Thoracic aorta (tissue), 2 donors: ENCODE data around the gene CDS2. TPM values are rescaled to one million over a fixed set of nuclear protein-coding genes. Genes with fewer than 3 reads are reported as not detected.

Experiments used
- ATAC-seq: fragments of 150-250 bp; one replicate; pipeline ENCODE4 v1.8.0; 2017; ENCODE audit warnings: low read depth; ENCODE audit not compliant: insufficient number of reproducible peaks, low FRiP score
- DNase-seq: peaks from one replicate; pipeline ENCODE4 v3.0.0-alpha.2; 2020; ENCODE audit warnings: low spot score
- H3K27ac ChIP-seq, 2 donors: fragments of 200-600 bp; sonication (generic); 1 replicate in 1 of 2; 2 replicates in 1 of 2; pipeline ENCODE4 v1.5.1; 2016; ENCODE audit warnings: mild to moderate bottlenecking in 2 of 2, moderate library complexity in 2 of 2
- H3K27me3 ChIP-seq: fragments of 200-600 bp; sonication (generic); replicated peaks from 2 replicates; pipeline ENCODE4 v1.6.0; 2016; ENCODE audit warnings: mild to moderate bottlenecking; ENCODE audit not compliant: insufficient read depth
- H3K36me3 ChIP-seq: fragments of 200-600 bp; sonication (generic); one replicate; pipeline ENCODE4 v1.5.1; 2016
- H3K4me1 ChIP-seq, 2 donors: fragments of 200-600 bp; sonication (generic); 1 replicate in 1 of 2; 2 replicates in 1 of 2; pipeline versions ENCODE4 v1.5.1 to v1.6.0; 2016; ENCODE audit warnings: low read depth in 2 of 2, mild to moderate bottlenecking in 1 of 2; ENCODE audit not compliant: control insufficient read depth in 1 of 2
- H3K4me3 ChIP-seq: fragments of 200-600 bp; sonication (generic); 2 replicates; pipeline ENCODE4 v1.5.1; 2016; ENCODE audit warnings: mild to moderate bottlenecking
- H3K9me3 ChIP-seq: fragments of 200-600 bp; sonication (generic); 2 replicates; pipeline ENCODE4 v1.5.1; 2016
- CTCF ChIP-seq: fragments of 200-600 bp; sonication (generic); IDR thresholded peaks from one replicate; pipeline ENCODE4 v1.5.1; 2019; ENCODE audit warnings: antibody characterized with exemption
- total RNA-seq, 2 donors: library from RNA; depleted of rRNA; stranded (reverse); fragments of >200 nt; gene quantifications; one replicate each; pipeline versions ENCODE4 v1.1.0 to v1.2.3, GENCODE V29; 2016

Gene CDS2
- total RNA-seq, 2 donors from 2014 or later = 63.6 to 85.6 TPM

GRCh38 chr20:5192570-5193431 lies 66.0 kb downstream of the CDS2 start:
- H3K4me3 ChIP-seq = no peak overlapping the region
- ATAC-seq (no peak), DNase-seq (no peak)
- H3K27me3 ChIP-seq = no peaks in the 10 kb centered on the region
- TF ChIP-seq CTCF = no peak
- H3K36me3 ChIP-seq = peaks cover 30% of the 10 kb centered on the region
- H3K4me1 ChIP-seq = peaks cover 0 to 6% of the 10 kb centered on the region in 2 donors
- H3K9me3 ChIP-seq = no peaks in the 10 kb centered on the region
- no peak overlapping the region for H3K27ac ChIP-seq

- H3K4me1 ChIP-seq = peaks cover 0 to 6% of the 10 kb centered on the region in 2 donors
- DNase-seq (no peak), ATAC-seq (no peak)
- TF ChIP-seq CTCF = no peak
- no peak overlapping the region for H3K27ac ChIP-seq
- H3K27me3 ChIP-seq = no peaks in the 10 kb centered on the region
- peaks cover 15% of the 10 kb centered on the region for H3K36me3 ChIP-seq
- H3K9me3 ChIP-seq = no peaks in the 10 kb centered on the region
- H3K4me3 ChIP-seq = no peak overlapping the region
These were observed 68.8 kb downstream of the CDS2 start for GRCh38 chr20:5195655-5196054.

GRCh38 chr20:5196149-5196548 lies 69.3 kb downstream of the CDS2 start:
- peaks cover 11% of the 10 kb centered on the region for H3K36me3 ChIP-seq
- H3K27ac ChIP-seq = no peak overlapping the region
- no peak for TF ChIP-seq CTCF
- no peaks in the 10 kb centered on the region for H3K9me3 ChIP-seq
- no peak for ATAC-seq
- H3K4me1 ChIP-seq = peaks cover 0 to 6% of the 10 kb centered on the region in 2 donors
- H3K4me3 ChIP-seq = no peak overlapping the region
- H3K27me3 ChIP-seq = no peaks in the 10 kb centered on the region
- DNase-seq = no peak

GRCh38 chr20:5197270-5197827 lies 70.5 kb downstream of the CDS2 start:
- DNase-seq = no peak
- H3K27me3 ChIP-seq = no peaks in the 10 kb centered on the region
- no peaks in the 10 kb centered on the region for H3K9me3 ChIP-seq
- H3K4me3 ChIP-seq = no peak overlapping the region
- no peak overlapping the region for H3K27ac ChIP-seq
- no peaks in the 10 kb centered on the region for H3K4me1 ChIP-seq
- H3K36me3 ChIP-seq = peaks cover 11% of the 10 kb centered on the region
- no peak for TF ChIP-seq CTCF
- no peak for ATAC-seq

- TF ChIP-seq CTCF = no peak
- Histone ChIP-seq H3K9me3 (no peaks in the 10 kb centered on the region), H3K27me3 (no peaks in the 10 kb centered on the region), H3K36me3 (peaks cover 11% of the 10 kb centered on the region), H3K4me3 (no peak overlapping the region), H3K4me1 (no peaks in the 10 kb centered on the region), H3K27ac (no peak overlapping the region)
- no peak for ATAC-seq
- no peak for DNase-seq
These were observed 71.2 kb downstream of the CDS2 start for GRCh38 chr20:5197847-5198650.
